Activated CD8-positive, alpha-beta memory T cell treated with anti-CD3 and anti-CD28 coated beads, Interleukin-2, amount 10 ng/mL, durations not matched to agents 7 days and 5 days (primary cell): ENCODE results near the gene NKD1. TPM values are rescaled to one million over a fixed set of nuclear protein-coding genes. Genes with fewer than 3 reads are reported as not detected.
"Not testable (repeated sequence)": the region's sequence is repeated elsewhere in the genome, so short reads cannot be mapped to it uniquely, and the experiment has no call there.

Experiments
- ATAC-seq: fragments of 150-1000 bp; cut with Tn5 transposase; one replicate; pipeline ENCODE4 v1.10.0; 2021; ENCODE audit warnings: moderate library complexity
- CTCF ChIA-PET: fragments of 350-600 bp; sonication (Branson Sonifier 250); formaldehyde crosslinking; loops from one replicate; lab custom pipeline; 2021; ENCODE audit warnings: antibody characterized with exemption; lab: Charles Lee
- DNase-seq: peaks from one replicate; pipeline ENCODE4 v3.0.0-alpha.2; 2020
- H3K27ac Mint-ChIP-seq: one replicate; pipeline ENCODE4 v1.8.0; 2021; ENCODE audit warnings: mild to moderate bottlenecking, mixed read lengths
- H3K27me3 Mint-ChIP-seq: one replicate; pipeline ENCODE4 v1.8.0; 2021; ENCODE audit warnings: mixed read lengths
- H3K36me3 Mint-ChIP-seq: one replicate; pipeline ENCODE4 v1.8.0; 2021; ENCODE audit warnings: mild to moderate bottlenecking, mixed read lengths
- H3K4me1 Mint-ChIP-seq: one replicate; pipeline ENCODE4 v1.8.0; 2021; ENCODE audit warnings: mixed read lengths
- H3K4me3 Mint-ChIP-seq: one replicate; pipeline ENCODE4 v1.8.0; 2021; ENCODE audit warnings: mild to moderate bottlenecking, moderate library complexity, mixed read lengths
- H3K9me3 Mint-ChIP-seq: one replicate; pipeline ENCODE4 v1.8.0; 2022; ENCODE audit warnings: low read depth, mixed read lengths
- total RNA-seq, 2 experiments: library from RNA; stranded (reverse); gene quantifications; one replicate each; pipeline ENCODE4 v1.2.3, GENCODE V29; 2021

NKD1 gene
- total RNA-seq, 2 experiments from 2014 or later = 0.33 to 2.1 TPM

GRCh38 chr16:50573947-50574744 is 25.9 kb downstream of the NKD1 start:
- no peaks in the 10 kb centered on the region for H3K9me3 Mint-ChIP-seq
- DNase-seq (no peak), ATAC-seq (no peak)
- no peak overlapping the region for H3K27ac Mint-ChIP-seq
- CTCF ChIA-PET = interaction anchor here (0.7 kb wide), 1 partner anchor 103 kb away, joined by 3 read pairs; no protein-coding TSS in a partner anchor
- H3K27me3 Mint-ChIP-seq = no peaks in the 10 kb centered on the region
- H3K36me3 Mint-ChIP-seq = no peaks in the 10 kb centered on the region
- no peak overlapping the region for H3K4me3 Mint-ChIP-seq
- H3K4me1 Mint-ChIP-seq = no peaks in the 10 kb centered on the region

- no peaks in the 10 kb centered on the region for H3K4me1 Mint-ChIP-seq
- H3K36me3 Mint-ChIP-seq = peaks cover 2% of the 10 kb centered on the region
- H3K27ac Mint-ChIP-seq = no peak overlapping the region
- no peaks in the 10 kb centered on the region for H3K27me3 Mint-ChIP-seq
- ATAC-seq (no peak), DNase-seq (no peak)
- H3K9me3 Mint-ChIP-seq = no peaks in the 10 kb centered on the region
- H3K4me3 Mint-ChIP-seq = no peak overlapping the region
- CTCF ChIA-PET = interaction anchor here (0.7 kb wide), 1 partner anchor 103 kb away, joined by 3 read pairs; no protein-coding TSS in a partner anchor
Measured at GRCh38 chr16:50574745-50575136, 26.5 kb downstream of the NKD1 start.

- H3K9me3 Mint-ChIP-seq = no peaks in the 10 kb centered on the region
- no peak overlapping the region for H3K4me3 Mint-ChIP-seq
- ATAC-seq = no peak
- CTCF ChIA-PET = no interaction called here
- no peaks in the 10 kb centered on the region for H3K4me1 Mint-ChIP-seq
- DNase-seq = no peak
- peaks cover 2% of the 10 kb centered on the region for H3K36me3 Mint-ChIP-seq
- no peak overlapping the region for H3K27ac Mint-ChIP-seq
- no peaks in the 10 kb centered on the region for H3K27me3 Mint-ChIP-seq
Measured at GRCh38 chr16:50575743-50576142, 27.5 kb downstream of the NKD1 start.

GRCh38 chr16:50576403-50577113 is 28.4 kb downstream of the NKD1 start:
- ATAC-seq (no peak), DNase-seq (no peak)
- no peaks in the 10 kb centered on the region for H3K9me3 Mint-ChIP-seq
- H3K27ac Mint-ChIP-seq = no peak overlapping the region
- no peaks in the 10 kb centered on the region for H3K4me1 Mint-ChIP-seq
- CTCF ChIA-PET = interaction anchor here (0.8 kb wide), 1 partner anchor 230 kb away, joined by 3 read pairs; no protein-coding TSS in a partner anchor
- peaks cover 2% of the 10 kb centered on the region for H3K36me3 Mint-ChIP-seq
- no peaks in the 10 kb centered on the region for H3K27me3 Mint-ChIP-seq
- H3K4me3 Mint-ChIP-seq = no peak overlapping the region

GRCh38 chr16:50578137-50578536 is 29.9 kb downstream of the NKD1 start:
- CTCF ChIA-PET = no interaction called here
- Mint-ChIP-seq H3K9me3 (no peaks in the 10 kb centered on the region), H3K4me1 (no peaks in the 10 kb centered on the region), H3K27ac (no peak overlapping the region), H3K36me3 (peaks cover 2% of the 10 kb centered on the region), H3K27me3 (no peaks in the 10 kb centered on the region), H3K4me3 (no peak overlapping the region)
- no peak for DNase-seq
- ATAC-seq = no peak

GRCh38 chr16:50579373-50579772 is 31.2 kb downstream of the NKD1 start:
- H3K27ac Mint-ChIP-seq, DNase-seq, CTCF ChIA-PET, H3K9me3 Mint-ChIP-seq, H3K27me3 Mint-ChIP-seq, H3K36me3 Mint-ChIP-seq, ATAC-seq, H3K4me1 Mint-ChIP-seq, H3K4me3 Mint-ChIP-seq: not testable (repeated sequence)

GRCh38 chr16:50580180-50580798 is 32.1 kb downstream of the NKD1 start:
- peaks cover 2% of the 10 kb centered on the region for H3K36me3 Mint-ChIP-seq
- no peaks in the 10 kb centered on the region for H3K9me3 Mint-ChIP-seq
- peaks cover 10% of the 10 kb centered on the region for H3K4me1 Mint-ChIP-seq
- no peak overlapping the region for H3K27ac Mint-ChIP-seq
- no peak for ATAC-seq
- H3K4me3 Mint-ChIP-seq = no peak overlapping the region
- no peak for DNase-seq
- CTCF ChIA-PET = no interaction called here
- H3K27me3 Mint-ChIP-seq = no peaks in the 10 kb centered on the region

GRCh38 chr16:50581845-50582244 is 33.6 kb downstream of the NKD1 start:
- DNase-seq (no peak), ATAC-seq (no peak)
- H3K27ac Mint-ChIP-seq = no peak overlapping the region
- H3K9me3 Mint-ChIP-seq = no peaks in the 10 kb centered on the region
- peaks cover 2% of the 10 kb centered on the region for H3K36me3 Mint-ChIP-seq
- H3K4me3 Mint-ChIP-seq = no peak overlapping the region
- CTCF ChIA-PET = no interaction called here
- no peaks in the 10 kb centered on the region for H3K27me3 Mint-ChIP-seq
- H3K4me1 Mint-ChIP-seq = peaks cover 10% of the 10 kb centered on the region

GRCh38 chr16:50583211-50583610 is 35.0 kb downstream of the NKD1 start:
- CTCF ChIA-PET = no interaction called here
- Mint-ChIP-seq H3K4me1 (peaks cover 10% of the 10 kb centered on the region), H3K36me3 (peaks cover 2% of the 10 kb centered on the region), H3K9me3 (no peaks in the 10 kb centered on the region), H3K27me3 (no peaks in the 10 kb centered on the region), H3K4me3 (no peak overlapping the region), H3K27ac (no peak overlapping the region)
- DNase-seq (no peak), ATAC-seq (no peak)

GRCh38 chr16:50584033-50584722 is 36.0 kb downstream of the NKD1 start:
- Mint-ChIP-seq H3K4me3 (no peak overlapping the region), H3K4me1 (peaks cover 16% of the 10 kb centered on the region), H3K27ac (no peak overlapping the region), H3K27me3 (no peaks in the 10 kb centered on the region), H3K9me3 (no peaks in the 10 kb centered on the region), H3K36me3 (peaks cover 5% of the 10 kb centered on the region)
- CTCF ChIA-PET = no interaction called here
- DNase-seq = no peak
- ATAC-seq = peak; percentile 27

- peaks cover 21% of the 10 kb centered on the region for H3K4me1 Mint-ChIP-seq
- no peaks in the 10 kb centered on the region for H3K9me3 Mint-ChIP-seq
- DNase-seq (no peak), ATAC-seq (no peak)
- H3K4me3 Mint-ChIP-seq = no peak overlapping the region
- H3K36me3 Mint-ChIP-seq = peaks cover 4% of the 10 kb centered on the region
- H3K27me3 Mint-ChIP-seq = no peaks in the 10 kb centered on the region
- CTCF ChIA-PET = no interaction called here
- H3K27ac Mint-ChIP-seq = no peak overlapping the region
Measured at GRCh38 chr16:50585331-50585776, 37.2 kb downstream of the NKD1 start.

- no peak overlapping the region for H3K4me3 Mint-ChIP-seq
- no peak overlapping the region for H3K27ac Mint-ChIP-seq
- no peak for DNase-seq
- no peaks in the 10 kb centered on the region for H3K27me3 Mint-ChIP-seq
- peaks cover 21% of the 10 kb centered on the region for H3K4me1 Mint-ChIP-seq
- peaks cover 4% of the 10 kb centered on the region for H3K36me3 Mint-ChIP-seq
- ATAC-seq = no peak
- no peaks in the 10 kb centered on the region for H3K9me3 Mint-ChIP-seq
- CTCF ChIA-PET = no interaction called here
Measured at GRCh38 chr16:50587543-50587942, 39.3 kb downstream of the NKD1 start.

- CTCF ChIA-PET = interaction anchor here (0.6 kb wide), 1 partner anchor 18 kb away, joined by 3 read pairs; no protein-coding TSS in a partner anchor
Measured at GRCh38 chr16:50588276-50588675, 40.1 kb downstream of the NKD1 start.

More at GRCh38 chr16:50588276-50588675, 40.1 kb downstream of the NKD1 start:
- no peaks in the 10 kb centered on the region for H3K9me3 Mint-ChIP-seq
- H3K27me3 Mint-ChIP-seq = no peaks in the 10 kb centered on the region
- no peak for ATAC-seq
- no peak overlapping the region for H3K4me3 Mint-ChIP-seq
- DNase-seq = no peak
- no peak overlapping the region for H3K27ac Mint-ChIP-seq
- peaks cover 21% of the 10 kb centered on the region for H3K4me1 Mint-ChIP-seq
- H3K36me3 Mint-ChIP-seq = peaks cover 4% of the 10 kb centered on the region
